GM10847 (cell line): Measurements from ENCODE around the gene SHLD1.

ENCODE experiments used
- POLR2A ChIP-seq: IDR thresholded peaks from 2 replicates; pipeline ENCODE4 v1.6.1; 2011; ENCODE audit not compliant: insufficient read length; ENCODE audit errors: extremely low read depth

The SHLD1 gene

GRCh38 chr20:5770231-5770986 is 20.2 kb downstream of the SHLD1 start:
- no peak for TF ChIP-seq POLR2A

DNA sequence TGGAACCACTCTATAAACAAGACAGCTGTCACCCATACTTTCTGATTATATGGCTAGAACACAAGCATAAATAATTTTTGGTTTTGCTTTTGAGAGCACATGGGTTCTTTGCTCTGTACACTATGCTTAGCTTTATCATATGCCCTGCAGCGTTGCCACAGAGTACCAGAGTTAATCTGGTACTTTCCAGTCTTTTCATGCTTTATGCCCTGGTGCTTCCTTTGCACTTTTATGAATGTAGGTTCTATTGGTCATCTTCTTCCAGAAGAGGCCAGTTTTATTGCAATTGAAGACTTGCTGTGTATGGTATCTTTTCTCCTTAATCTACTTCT is 20.8 kb downstream of the SHLD1 start:
- TF ChIP-seq POLR2A = no peak

DNA sequence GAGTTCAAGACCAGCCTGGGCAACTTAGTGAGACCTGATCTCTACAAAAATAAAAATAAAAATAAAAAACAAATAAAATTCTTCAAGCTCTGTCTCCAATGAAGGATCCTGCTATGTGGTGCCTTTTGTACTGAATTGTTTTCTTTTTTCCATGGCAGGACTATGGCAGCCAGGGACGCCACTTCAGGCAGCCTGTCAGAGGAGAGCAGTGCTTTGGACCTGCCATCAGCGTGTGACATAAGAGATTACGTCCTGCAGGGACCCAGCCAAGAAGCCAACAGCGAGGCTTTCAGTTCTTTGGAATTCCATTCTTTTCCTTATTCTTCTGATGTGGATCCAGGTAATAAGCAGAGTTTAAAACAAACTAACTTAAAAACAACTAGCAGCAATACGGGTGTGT is 22.5 kb downstream of the SHLD1 start:
- TF ChIP-seq POLR2A = no peak

DNA sequence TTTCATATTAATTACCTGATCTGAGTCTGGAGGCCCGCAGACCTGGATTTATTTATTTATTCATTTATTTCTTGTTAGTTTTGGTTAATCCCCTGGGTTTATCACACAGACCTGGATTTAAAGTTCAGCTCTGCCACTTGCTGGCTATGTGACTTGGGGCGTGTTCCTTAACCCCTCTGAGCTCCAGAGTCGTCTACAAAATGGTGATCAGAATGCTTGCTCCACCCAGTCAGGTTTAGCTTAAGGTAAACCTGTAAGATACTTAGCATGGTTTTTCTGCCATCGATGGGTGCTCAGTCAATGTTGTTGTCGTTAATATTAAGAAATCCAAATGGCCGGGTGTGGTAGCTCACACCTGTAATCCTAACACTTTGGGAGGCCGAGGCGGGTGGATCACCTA is 23.4 kb downstream of the SHLD1 start:
- TF ChIP-seq POLR2A = no peak

- no peak for TF ChIP-seq POLR2A
Measured at GRCh38 chr20:5776077-5776476, 25.9 kb downstream of the SHLD1 start.

GRCh38 chr20:5779071-5779900 is 29.1 kb downstream of the SHLD1 start:
- no peak for TF ChIP-seq POLR2A

DNA sequence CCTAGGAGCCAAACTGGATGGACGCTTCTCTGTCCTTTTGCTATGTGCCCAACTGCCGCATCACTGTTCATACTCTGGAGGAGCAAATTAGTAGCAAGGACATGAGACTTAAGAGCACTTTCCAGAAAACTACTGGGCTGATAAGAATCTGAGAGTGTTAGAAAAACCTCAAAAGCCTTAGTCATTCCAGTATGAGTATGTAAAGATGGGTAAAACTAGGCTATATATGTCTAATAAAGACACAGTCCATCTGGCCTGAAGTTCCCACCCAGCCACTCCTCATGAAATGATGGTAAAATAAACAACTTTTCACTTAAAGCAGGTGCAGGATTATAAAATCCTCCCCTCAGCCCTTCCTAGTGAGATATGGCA is 30.6 kb downstream of the SHLD1 start:
- TF ChIP-seq POLR2A = no peak

DNA sequence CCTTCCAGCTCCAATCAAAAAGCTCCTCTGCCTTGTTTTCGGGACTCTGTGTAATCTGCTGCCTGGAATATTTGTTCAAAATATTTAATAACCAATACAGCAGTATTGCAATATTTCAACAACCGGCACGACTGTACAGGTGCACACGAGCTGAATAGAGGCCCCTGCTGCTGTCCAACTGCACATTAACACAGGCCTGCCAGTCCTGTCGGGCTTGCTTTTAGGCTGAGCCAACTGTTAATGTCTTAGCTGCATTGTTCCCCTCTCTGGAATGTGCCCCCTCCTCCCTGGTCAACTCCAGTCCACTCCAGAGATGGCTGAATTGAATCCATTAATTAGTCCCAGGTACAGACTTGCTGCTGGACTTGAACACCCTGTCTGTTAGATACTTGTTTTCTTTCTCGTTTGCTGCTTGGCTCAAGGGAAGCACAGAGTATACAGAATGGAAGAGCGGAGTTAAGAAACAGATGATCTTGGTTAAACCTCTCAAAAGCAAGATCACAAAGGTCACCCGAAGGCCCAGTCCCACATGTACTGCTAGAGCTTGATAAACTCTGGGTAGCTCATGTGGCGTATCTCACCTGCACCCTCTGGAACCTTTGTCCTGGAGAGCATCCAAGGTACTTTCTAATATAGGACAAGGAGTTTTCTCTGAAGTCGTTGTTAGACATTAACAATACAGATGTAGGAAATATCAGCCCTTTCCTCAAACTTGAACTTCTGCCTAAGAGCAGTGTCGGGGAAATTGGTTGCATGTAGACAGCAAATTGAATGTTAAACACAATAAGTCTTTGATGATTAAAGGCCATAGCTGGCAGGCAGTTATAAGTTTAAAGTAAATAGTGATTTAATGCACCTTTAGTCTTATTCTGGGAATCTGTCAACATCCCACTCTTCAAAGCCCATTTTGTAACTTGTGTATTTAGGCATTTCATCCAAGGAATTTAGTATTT is 31.9 kb downstream of the SHLD1 start:
- no peak for TF ChIP-seq POLR2A

DNA sequence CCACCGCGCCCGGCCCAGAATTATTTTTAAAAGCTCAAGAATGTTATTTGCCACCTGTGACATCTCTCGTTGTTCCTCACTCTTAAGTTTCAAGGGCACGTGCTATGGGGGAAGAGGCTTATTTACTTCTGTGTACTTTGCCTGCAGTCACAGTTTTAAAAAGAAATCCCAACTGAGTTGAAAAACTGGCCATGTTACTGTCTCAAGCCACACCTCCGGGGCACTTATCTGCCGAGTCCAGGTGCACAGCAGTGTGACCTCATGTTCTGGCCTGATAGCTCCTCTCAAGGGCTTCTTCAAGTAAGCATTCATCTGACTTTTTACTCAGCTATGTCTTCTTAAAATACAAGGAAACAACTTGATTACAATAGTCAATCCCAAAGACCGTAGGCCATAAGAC is 34.5 kb downstream of the SHLD1 start:
- TF ChIP-seq POLR2A = no peak

- TF ChIP-seq POLR2A = no peak
Measured at GRCh38 chr20:5785146-5785545, 34.9 kb downstream of the SHLD1 start.

DNA sequence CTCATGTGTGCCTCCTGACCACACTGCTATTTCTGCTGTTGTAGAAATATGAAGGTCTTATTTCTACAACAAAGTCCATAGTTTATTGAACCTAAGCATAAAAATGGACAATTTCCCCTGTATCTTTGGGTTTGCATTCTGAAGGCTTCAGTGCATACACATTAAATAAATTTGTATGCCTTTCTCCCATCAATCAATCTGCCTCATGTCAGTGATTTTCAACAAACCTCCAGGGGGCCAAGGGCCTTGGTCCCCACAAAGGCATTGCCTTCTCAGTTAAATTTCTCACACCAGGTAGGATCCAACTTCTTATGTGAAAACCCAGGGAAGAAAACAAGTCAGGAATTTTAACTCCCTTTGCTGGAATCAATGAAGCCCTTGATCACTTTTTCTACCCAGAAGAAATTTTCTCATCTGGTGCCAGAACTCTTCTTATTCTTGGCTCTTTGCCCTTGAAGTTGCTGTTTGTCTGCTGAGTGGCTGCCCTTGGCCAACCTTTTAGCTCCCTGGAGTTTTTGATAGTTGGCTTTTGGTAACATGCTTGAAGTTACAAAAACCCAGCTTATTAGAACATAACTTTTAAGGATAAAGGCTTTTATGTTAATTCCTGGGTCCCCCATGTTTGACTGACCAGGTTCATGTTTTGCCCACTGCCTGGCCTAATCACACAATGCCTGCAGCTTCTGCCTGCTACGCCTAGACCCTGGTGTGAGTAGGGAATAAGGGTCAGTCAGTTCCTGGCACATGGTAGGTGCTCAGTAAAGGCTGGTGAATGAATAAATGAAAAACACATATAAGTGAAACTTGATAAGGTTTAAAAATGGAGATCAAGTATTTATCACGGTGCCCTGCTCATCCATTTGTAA is 37.0 kb downstream of the SHLD1 start:
- no peak for TF ChIP-seq POLR2A

GRCh38 chr20:5787796-5788165 is 37.6 kb downstream of the SHLD1 start:
- no peak for TF ChIP-seq POLR2A

DNA sequence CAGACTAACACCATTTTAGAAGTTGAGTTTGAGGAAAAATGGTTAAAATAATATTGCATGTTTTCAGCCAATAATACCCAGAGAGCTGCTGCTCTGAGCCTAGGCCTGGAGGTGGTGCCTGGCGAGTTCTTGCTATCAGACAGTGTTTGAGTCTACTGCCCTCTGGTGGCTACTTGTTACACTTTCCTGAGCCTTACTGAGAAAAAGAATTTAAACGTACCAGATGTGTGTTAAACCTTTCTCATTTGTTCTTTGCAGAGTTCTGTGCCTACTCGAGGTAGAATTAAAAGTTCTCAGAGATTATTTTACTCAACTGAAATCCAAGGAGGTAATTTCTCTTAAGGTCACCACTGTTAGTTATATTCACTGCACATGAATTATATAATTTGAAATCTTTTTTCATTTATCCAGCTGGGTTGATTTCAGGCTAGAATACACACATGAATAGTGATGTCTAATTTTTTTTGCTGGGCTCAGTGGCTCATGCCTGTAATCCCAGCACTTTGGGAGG is 38.2 kb downstream of the SHLD1 start:
- no peak for TF ChIP-seq POLR2A

GRCh38 chr20:5789827-5790226 is 39.6 kb downstream of the SHLD1 start:
- TF ChIP-seq POLR2A = no peak
